ENCODE results near the gene CTSG.

DNA sequence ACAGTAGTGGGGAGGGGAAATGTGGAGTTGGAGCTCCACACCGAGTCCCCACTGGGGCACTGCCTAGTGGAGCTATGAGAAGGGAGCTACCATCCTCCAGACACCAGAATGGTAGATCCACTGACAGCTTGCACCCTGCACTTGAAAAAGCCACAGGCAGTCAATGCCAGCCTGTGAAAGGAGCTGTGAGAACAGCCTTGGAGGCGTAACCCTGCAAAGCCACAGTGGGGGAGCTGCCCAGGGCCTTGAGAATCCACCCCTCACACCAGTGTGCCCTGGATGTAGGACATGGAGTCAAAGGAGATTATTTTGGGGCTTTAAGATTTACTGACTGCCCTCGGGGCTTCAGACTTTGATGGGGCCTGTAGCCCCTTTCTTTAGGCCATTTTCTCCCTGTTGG is 12.5 kb downstream of the CTSG start:
- TF ChIP-seq CTCF (IDR thresholded peaks at IDR 0.05; ENCODE audit: low read depth, low read length) = no peak
- TF ChIP-seq POLR2A (IDR thresholded peaks at IDR 0.05; ENCODE audit: extremely low read depth, insufficient read length) = no peak
- TF ChIP-seq MAX (IDR thresholded peaks at IDR 0.05; ENCODE audit: low read depth, low read length) = no peak
- TF ChIP-seq MYC (IDR thresholded peaks at IDR 0.05; ENCODE audit: low read depth, low read length) = no peak

Measured in NB4 (cell line).